Stimulated activated naive B cell treated with anti-CD40 and anti-IgM and Interleukin-4, amounts not matched to agents 10 μg/mL and 1 μg/mL and 100 μg/mL, for 72 hours (primary cell): ENCODE data around the gene TPD52L1.

ENCODE experiments used
- ATAC-seq, 2 donors: fragments of 150-1000 bp; cut with Tn5 transposase; replicated peaks; 2 replicates each; pipeline ENCODE4 v1.10.0; 2021; ENCODE audit warnings: moderate library complexity in 1 of 2
- DNase-seq: peaks from one replicate; pipeline ENCODE4 v3.0.0; 2021
- H3K27ac Mint-ChIP-seq: one replicate; pipeline ENCODE4 v1.8.0; 2022; ENCODE audit warnings: mild to moderate bottlenecking, mixed read lengths
- H3K27me3 Mint-ChIP-seq, 2 donors: one replicate each; pipeline ENCODE4 v1.8.0; 2022; ENCODE audit warnings: mixed read lengths in 2 of 2
- H3K36me3 Mint-ChIP-seq, 2 donors: one replicate each; pipeline ENCODE4 v1.8.0; 2022; ENCODE audit warnings: mixed read lengths in 2 of 2, mild to moderate bottlenecking in 1 of 2
- H3K4me1 Mint-ChIP-seq, 2 donors: one replicate each; pipeline ENCODE4 v1.8.0; 2022; ENCODE audit warnings: mixed read lengths in 2 of 2, mild to moderate bottlenecking in 1 of 2
- H3K4me3 Mint-ChIP-seq, 2 donors: one replicate each; pipeline ENCODE4 v1.8.0; 2022; ENCODE audit warnings: mild to moderate bottlenecking in 2 of 2, mixed read lengths in 2 of 2, moderate library complexity in 1 of 2
- H3K9me3 Mint-ChIP-seq, 2 donors: one replicate each; pipeline ENCODE4 v1.8.0; 2022; ENCODE audit warnings: mixed read lengths in 2 of 2, mild to moderate bottlenecking in 1 of 2

Gene TPD52L1

GRCh38 chr6:125197795-125198269 is 44.3 kb downstream of the TPD52L1 start:
- Mint-ChIP-seq H3K4me3 (no peak overlapping the region), H3K4me1 (no peaks in the 10 kb centered on the region), H3K36me3 (no peaks in the 10 kb centered on the region), H3K27me3 (no peaks in the 10 kb centered on the region), H3K27ac (no peak overlapping the region), H3K9me3 (no peaks in the 10 kb centered on the region)
- ATAC-seq (no peak), DNase-seq (no peak)

- Mint-ChIP-seq H3K36me3 (no peaks in the 10 kb centered on the region), H3K4me1 (no peaks in the 10 kb centered on the region), H3K27me3 (no peaks in the 10 kb centered on the region), H3K4me3 (no peak overlapping the region), H3K9me3 (no peaks in the 10 kb centered on the region), H3K27ac (no peak overlapping the region)
- DNase-seq (no peak), ATAC-seq (no peak)
These were observed 44.9 kb downstream of the TPD52L1 start for GRCh38 chr6:125198398-125198937.

DNA sequence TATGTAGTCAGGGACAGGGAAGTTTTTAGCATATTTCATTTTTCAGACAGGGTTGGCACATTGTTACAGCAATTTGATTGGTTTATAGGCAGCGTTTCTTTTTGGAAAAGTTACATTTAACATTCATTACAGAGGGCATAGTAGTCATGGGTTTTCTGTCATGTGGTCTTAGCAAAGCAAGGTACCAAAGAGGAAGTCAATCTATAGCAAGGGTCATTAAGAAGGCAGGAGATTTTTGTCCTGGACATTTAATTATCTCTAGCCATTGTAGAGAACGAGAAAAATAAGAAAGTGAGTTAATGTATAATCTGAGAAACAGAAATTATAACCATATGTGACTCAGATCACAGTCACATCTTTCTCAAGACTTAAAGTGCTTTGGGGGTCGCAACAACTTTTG is 47.4 kb downstream of the TPD52L1 start:
- H3K27ac Mint-ChIP-seq, result no peak overlapping the region
- no peaks in the 10 kb centered on the region for H3K27me3 Mint-ChIP-seq
- no peaks in the 10 kb centered on the region for H3K9me3 Mint-ChIP-seq
- ATAC-seq (no peak), DNase-seq (no peak)
- no peak overlapping the region for H3K4me3 Mint-ChIP-seq
- no peaks in the 10 kb centered on the region for H3K36me3 Mint-ChIP-seq
- no peaks in the 10 kb centered on the region for H3K4me1 Mint-ChIP-seq

- Mint-ChIP-seq H3K4me1 (no peaks in the 10 kb centered on the region), H3K9me3 (no peaks in the 10 kb centered on the region), H3K27me3 (no peaks in the 10 kb centered on the region), H3K4me3 (no peak overlapping the region), H3K36me3 (no peaks in the 10 kb centered on the region), H3K27ac (no peak overlapping the region)
- ATAC-seq, result no peak
- DNase-seq, result no peak
These were observed 48.6 kb downstream of the TPD52L1 start for GRCh38 chr6:125201961-125202729.

GRCh38 chr6:125203395-125203794 is 49.8 kb downstream of the TPD52L1 start:
- Mint-ChIP-seq H3K4me1 (no peaks in the 10 kb centered on the region), H3K27ac (no peak overlapping the region), H3K9me3 (no peaks in the 10 kb centered on the region), H3K4me3 (no peak overlapping the region), H3K27me3 (no peaks in the 10 kb centered on the region), H3K36me3 (no peaks in the 10 kb centered on the region)
- DNase-seq, result no peak
- ATAC-seq, result no peak

GRCh38 chr6:125205931-125206330 is 52.4 kb downstream of the TPD52L1 start:
- no peak overlapping the region for H3K4me3 Mint-ChIP-seq
- H3K36me3 Mint-ChIP-seq, result no peaks in the 10 kb centered on the region
- no peaks in the 10 kb centered on the region for H3K27me3 Mint-ChIP-seq
- H3K4me1 Mint-ChIP-seq, result no peaks in the 10 kb centered on the region
- H3K27ac Mint-ChIP-seq, result no peak overlapping the region
- no peak for ATAC-seq
- no peak for DNase-seq
- no peaks in the 10 kb centered on the region for H3K9me3 Mint-ChIP-seq

GRCh38 chr6:125206389-125206788 is 52.8 kb downstream of the TPD52L1 start:
- Mint-ChIP-seq H3K27ac (no peak overlapping the region), H3K4me1 (no peaks in the 10 kb centered on the region), H3K27me3 (no peaks in the 10 kb centered on the region), H3K36me3 (no peaks in the 10 kb centered on the region), H3K4me3 (no peak overlapping the region), H3K9me3 (no peaks in the 10 kb centered on the region)
- ATAC-seq (no peak), DNase-seq (no peak)

- no peaks in the 10 kb centered on the region for H3K36me3 Mint-ChIP-seq
- no peaks in the 10 kb centered on the region for H3K4me1 Mint-ChIP-seq
- H3K9me3 Mint-ChIP-seq, result no peaks in the 10 kb centered on the region
- no peaks in the 10 kb centered on the region for H3K27me3 Mint-ChIP-seq
- no peak overlapping the region for H3K27ac Mint-ChIP-seq
- DNase-seq, result no peak
- no peak overlapping the region for H3K4me3 Mint-ChIP-seq
- no peak for ATAC-seq
These were observed 54.4 kb downstream of the TPD52L1 start for GRCh38 chr6:125207956-125208355.

- H3K27ac Mint-ChIP-seq, result no peak overlapping the region
- H3K4me1 Mint-ChIP-seq, result no peaks in the 10 kb centered on the region
- no peaks in the 10 kb centered on the region for H3K9me3 Mint-ChIP-seq
- no peaks in the 10 kb centered on the region for H3K27me3 Mint-ChIP-seq
- no peaks in the 10 kb centered on the region for H3K36me3 Mint-ChIP-seq
- DNase-seq (no peak), ATAC-seq (no peak)
- H3K4me3 Mint-ChIP-seq, result no peak overlapping the region
These were observed 55.2 kb downstream of the TPD52L1 start for GRCh38 chr6:125208625-125209249.

GRCh38 chr6:125210667-125211066 is 57.1 kb downstream of the TPD52L1 start:
- no peaks in the 10 kb centered on the region for H3K9me3 Mint-ChIP-seq
- ATAC-seq (no peak), DNase-seq (no peak)
- no peaks in the 10 kb centered on the region for H3K27me3 Mint-ChIP-seq
- H3K36me3 Mint-ChIP-seq, result no peaks in the 10 kb centered on the region
- no peaks in the 10 kb centered on the region for H3K4me1 Mint-ChIP-seq
- H3K27ac Mint-ChIP-seq, result no peak overlapping the region
- H3K4me3 Mint-ChIP-seq, result no peak overlapping the region

GRCh38 chr6:125211352-125211751 is 57.8 kb downstream of the TPD52L1 start:
- no peaks in the 10 kb centered on the region for H3K4me1 Mint-ChIP-seq
- ATAC-seq, result no peak
- no peak overlapping the region for H3K27ac Mint-ChIP-seq
- H3K27me3 Mint-ChIP-seq, result peaks cover 0 to 5% of the 10 kb centered on the region in 2 donors
- H3K9me3 Mint-ChIP-seq, result no peaks in the 10 kb centered on the region
- DNase-seq, result no peak
- no peak overlapping the region for H3K4me3 Mint-ChIP-seq
- H3K36me3 Mint-ChIP-seq, result no peaks in the 10 kb centered on the region

- DNase-seq (no peak), ATAC-seq (no peak)
- Mint-ChIP-seq H3K4me3 (no peak overlapping the region), H3K4me1 (no peaks in the 10 kb centered on the region), H3K36me3 (no peaks in the 10 kb centered on the region), H3K27me3 (peaks cover 0 to 5% of the 10 kb centered on the region in 2 donors), H3K9me3 (no peaks in the 10 kb centered on the region), H3K27ac (no peak overlapping the region)
These were observed 58.8 kb downstream of the TPD52L1 start for GRCh38 chr6:125212377-125212776.

- H3K27ac Mint-ChIP-seq, result no peak overlapping the region
- no peak overlapping the region for H3K4me3 Mint-ChIP-seq
- no peaks in the 10 kb centered on the region for H3K36me3 Mint-ChIP-seq
- peak in 1 of 2 donors; percentile 12 for ATAC-seq
- H3K9me3 Mint-ChIP-seq, result no peaks in the 10 kb centered on the region
- no peak for DNase-seq
- H3K27me3 Mint-ChIP-seq, result peaks cover 0 to 5% of the 10 kb centered on the region in 2 donors
- no peaks in the 10 kb centered on the region for H3K4me1 Mint-ChIP-seq
These were observed 60.4 kb downstream of the TPD52L1 start for GRCh38 chr6:125213939-125214338.

DNA sequence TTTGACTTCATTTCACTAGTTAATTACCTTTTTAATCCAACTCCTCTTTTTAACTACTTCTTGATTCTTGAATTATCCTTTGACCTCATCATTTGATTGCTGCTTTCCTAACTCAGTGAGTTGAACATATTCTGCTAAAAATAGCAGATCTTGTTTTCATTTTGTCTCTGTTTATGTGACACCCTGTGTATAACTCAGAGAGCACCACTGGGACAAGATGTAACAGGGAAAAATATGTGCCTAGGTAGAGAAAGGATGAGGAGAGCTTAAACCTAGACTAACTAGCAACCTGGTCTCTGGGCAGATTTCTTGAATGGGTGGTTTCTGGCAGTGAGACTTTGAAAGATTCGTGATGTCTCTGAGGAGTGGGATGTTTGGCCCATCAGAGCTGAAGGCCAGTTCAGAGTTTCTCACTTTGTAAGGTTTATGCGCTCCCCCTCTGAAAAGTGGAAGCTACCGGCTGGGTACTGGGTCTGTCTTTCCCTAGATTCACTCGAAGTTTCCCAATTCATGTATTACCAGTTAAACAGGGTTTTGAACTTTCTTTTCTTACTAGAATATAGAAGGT is 61.8 kb downstream of the TPD52L1 start:
- H3K27me3 Mint-ChIP-seq, result peaks cover 7 to 9% of the 10 kb centered on the region in 2 donors
- no peaks in the 10 kb centered on the region for H3K4me1 Mint-ChIP-seq
- no peak overlapping the region for H3K4me3 Mint-ChIP-seq
- no peak overlapping the region for H3K27ac Mint-ChIP-seq
- DNase-seq, result no peak
- ATAC-seq, result no peak
- no peaks in the 10 kb centered on the region for H3K36me3 Mint-ChIP-seq
- H3K9me3 Mint-ChIP-seq, result no peaks in the 10 kb centered on the region

- no peaks in the 10 kb centered on the region for H3K9me3 Mint-ChIP-seq
- H3K4me1 Mint-ChIP-seq, result no peaks in the 10 kb centered on the region
- H3K27me3 Mint-ChIP-seq, result peaks cover 7 to 9% of the 10 kb centered on the region in 2 donors
- no peaks in the 10 kb centered on the region for H3K36me3 Mint-ChIP-seq
- no peak overlapping the region for H3K27ac Mint-ChIP-seq
- no peak for DNase-seq
- no peak overlapping the region for H3K4me3 Mint-ChIP-seq
- ATAC-seq, result no peak
These were observed 62.4 kb downstream of the TPD52L1 start for GRCh38 chr6:125216015-125216414.
